Ishikawa (cell line): ENCODE measurements around the gene VGLL1.

Source experiments
- CREB1 ChIP-seq: IDR thresholded peaks from 2 replicates; pipeline ENCODE4 v1.6.1; 2012; ENCODE audit warnings: low read depth
- EGR1 ChIP-seq: IDR thresholded peaks from 2 replicates; pipeline ENCODE4 v1.6.1; 2012
- MAX ChIP-seq: IDR thresholded peaks from 2 replicates; pipeline ENCODE4 v1.6.1; 2012
- NFIC ChIP-seq: IDR thresholded peaks from 2 replicates; pipeline ENCODE4 v1.6.1; 2012
- RAD21 ChIP-seq: IDR thresholded peaks from 2 replicates; pipeline ENCODE4 v1.6.1; 2012; ENCODE audit warnings: low read depth
- REST ChIP-seq: IDR thresholded peaks from 2 replicates; pipeline ENCODE4 v1.6.1; 2012; ENCODE audit warnings: low read depth, mild to moderate bottlenecking
- TAF1 ChIP-seq: IDR thresholded peaks from 2 replicates; pipeline ENCODE4 v1.6.1; 2012; ENCODE audit warnings: low read depth, mild to moderate bottlenecking
- TEAD4 ChIP-seq: IDR thresholded peaks from 2 replicates; pipeline ENCODE4 v1.6.1; 2012
- USF1 ChIP-seq: IDR thresholded peaks from 2 replicates; pipeline ENCODE4 v1.6.1; 2012
- YY1 ChIP-seq: IDR thresholded peaks from 2 replicates; pipeline ENCODE4 v1.6.1; 2012; ENCODE audit warnings: low read depth

- TF ChIP-seq REST = no peak
- no peak for TF ChIP-seq TAF1
- TF ChIP-seq RAD21 = no peak
- no peak for TF ChIP-seq TEAD4
- TF ChIP-seq USF1 = no peak
- TF ChIP-seq CREB1 = no peak
- no peak for TF ChIP-seq MAX
- no peak for TF ChIP-seq NFIC
- no peak for TF ChIP-seq YY1
- TF ChIP-seq EGR1 = no peak
Observed at GRCh38 chrX:136528645-136529315, 3.2 kb upstream of the VGLL1 start.
